BE2C (cell line): Measurements from ENCODE around the gene EXOC6B.

Experiments
- DNase-seq: peaks from one replicate; pipeline ENCODE4 v3.0.0-alpha.2; 2020
- H3K27me3 ChIP-seq: fragments of 250-450 bp; sonication (Bioruptor Pico); 2 replicates; pipeline ENCODE4 v1.5.1; 2020; ENCODE audit warnings: mild to moderate bottlenecking
- H3K36me3 ChIP-seq: fragments of 250-450 bp; sonication (Bioruptor Pico); 2 replicates; pipeline ENCODE4 v1.5.1; 2020; ENCODE audit warnings: mild to moderate bottlenecking
- H3K4me1 ChIP-seq: fragments of 250-450 bp; sonication (Bioruptor Pico); 2 replicates; pipeline ENCODE4 v1.5.1; 2020
- H3K4me3 ChIP-seq: 2 replicates; pipeline ENCODE4 v1.5.1; 2011; ENCODE audit warnings: low read depth, low read length
- H3K9me3 ChIP-seq: fragments of 250-450 bp; sonication (Bioruptor Pico); 2 replicates; pipeline ENCODE4 v1.5.1; 2020
- TF ChIP-seq, protein P1 (sequence below): IDR thresholded peaks from 2 replicates; pipeline ENCODE4 v1.5.1; 2012; ENCODE audit warnings: mild to moderate bottlenecking, low read depth, low read length

EXOC6B gene

DNA sequence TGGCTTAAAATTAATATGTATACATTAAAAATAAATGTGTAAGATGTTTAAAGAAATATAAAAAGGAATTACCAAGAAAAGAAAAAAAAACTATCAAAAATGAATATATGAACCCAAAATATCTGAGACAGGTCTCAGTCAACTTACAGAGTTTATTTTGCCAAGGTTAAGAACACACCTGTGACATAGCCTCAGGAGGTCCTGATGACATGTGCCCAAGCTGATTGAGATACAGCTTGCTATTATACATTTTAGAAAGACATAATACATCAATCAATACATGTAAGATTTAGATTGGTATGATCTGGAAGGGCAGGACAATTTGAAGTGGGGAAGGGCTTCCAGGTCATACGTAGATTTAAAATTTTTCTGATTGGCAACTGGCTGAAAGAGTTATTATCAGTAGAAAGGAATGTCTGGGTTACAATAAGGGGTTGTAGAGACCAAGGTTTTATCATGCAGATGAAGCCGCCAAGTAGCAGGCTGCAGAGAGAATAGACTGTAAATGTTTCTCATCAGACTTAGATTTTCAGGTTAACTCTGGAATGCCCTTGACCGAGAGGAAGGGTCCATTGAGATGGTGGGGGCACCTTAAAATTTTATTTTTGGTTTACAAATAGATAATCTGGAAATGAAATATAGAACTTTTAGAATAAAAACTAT is 74.7 kb downstream of the EXOC6B start:
- no peaks in the 10 kb centered on the region for H3K9me3 ChIP-seq
- no peak overlapping the region for H3K4me3 ChIP-seq
- TF ChIP-seq, protein P1, sequence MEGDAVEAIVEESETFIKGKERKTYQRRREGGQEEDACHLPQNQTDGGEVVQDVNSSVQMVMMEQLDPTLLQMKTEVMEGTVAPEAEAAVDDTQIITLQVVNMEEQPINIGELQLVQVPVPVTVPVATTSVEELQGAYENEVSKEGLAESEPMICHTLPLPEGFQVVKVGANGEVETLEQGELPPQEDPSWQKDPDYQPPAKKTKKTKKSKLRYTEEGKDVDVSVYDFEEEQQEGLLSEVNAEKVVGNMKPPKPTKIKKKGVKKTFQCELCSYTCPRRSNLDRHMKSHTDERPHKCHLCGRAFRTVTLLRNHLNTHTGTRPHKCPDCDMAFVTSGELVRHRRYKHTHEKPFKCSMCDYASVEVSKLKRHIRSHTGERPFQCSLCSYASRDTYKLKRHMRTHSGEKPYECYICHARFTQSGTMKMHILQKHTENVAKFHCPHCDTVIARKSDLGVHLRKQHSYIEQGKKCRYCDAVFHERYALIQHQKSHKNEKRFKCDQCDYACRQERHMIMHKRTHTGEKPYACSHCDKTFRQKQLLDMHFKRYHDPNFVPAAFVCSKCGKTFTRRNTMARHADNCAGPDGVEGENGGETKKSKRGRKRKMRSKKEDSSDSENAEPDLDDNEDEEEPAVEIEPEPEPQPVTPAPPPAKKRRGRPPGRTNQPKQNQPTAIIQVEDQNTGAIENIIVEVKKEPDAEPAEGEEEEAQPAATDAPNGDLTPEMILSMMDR = no peak
- no peaks in the 10 kb centered on the region for H3K4me1 ChIP-seq
- DNase-seq = no peak
- no peaks in the 10 kb centered on the region for H3K27me3 ChIP-seq
- no peaks in the 10 kb centered on the region for H3K36me3 ChIP-seq

- TF ChIP-seq, protein P1 = no peak
- H3K27me3 ChIP-seq = no peaks in the 10 kb centered on the region
- H3K4me3 ChIP-seq = no peak overlapping the region
- H3K4me1 ChIP-seq = no peaks in the 10 kb centered on the region
- no peaks in the 10 kb centered on the region for H3K36me3 ChIP-seq
- H3K9me3 ChIP-seq = no peaks in the 10 kb centered on the region
- DNase-seq = no peak
Measured at GRCh38 chr2:72750466-72750865, 75.4 kb downstream of the EXOC6B start.

DNA sequence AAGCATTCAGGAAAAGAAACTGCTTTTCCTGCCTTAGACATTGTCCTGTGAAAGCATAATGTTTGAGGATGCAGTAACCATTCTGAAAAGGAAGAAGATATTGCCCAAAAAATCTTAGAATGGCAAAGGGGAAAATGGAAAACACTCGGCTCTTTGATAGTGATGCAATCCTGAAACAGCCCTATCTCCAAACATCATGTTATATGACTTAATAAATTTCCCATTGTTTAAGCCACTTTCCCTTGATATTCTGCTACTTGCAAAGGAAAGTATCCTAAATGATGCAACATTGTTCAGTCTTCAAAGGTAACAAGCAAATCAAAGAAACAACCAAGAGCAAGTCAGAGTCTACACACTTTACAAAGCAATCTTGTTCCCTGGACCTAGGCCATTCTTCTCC is 78.5 kb downstream of the EXOC6B start:
- no peaks in the 10 kb centered on the region for H3K27me3 ChIP-seq
- no peak for DNase-seq

DNA sequence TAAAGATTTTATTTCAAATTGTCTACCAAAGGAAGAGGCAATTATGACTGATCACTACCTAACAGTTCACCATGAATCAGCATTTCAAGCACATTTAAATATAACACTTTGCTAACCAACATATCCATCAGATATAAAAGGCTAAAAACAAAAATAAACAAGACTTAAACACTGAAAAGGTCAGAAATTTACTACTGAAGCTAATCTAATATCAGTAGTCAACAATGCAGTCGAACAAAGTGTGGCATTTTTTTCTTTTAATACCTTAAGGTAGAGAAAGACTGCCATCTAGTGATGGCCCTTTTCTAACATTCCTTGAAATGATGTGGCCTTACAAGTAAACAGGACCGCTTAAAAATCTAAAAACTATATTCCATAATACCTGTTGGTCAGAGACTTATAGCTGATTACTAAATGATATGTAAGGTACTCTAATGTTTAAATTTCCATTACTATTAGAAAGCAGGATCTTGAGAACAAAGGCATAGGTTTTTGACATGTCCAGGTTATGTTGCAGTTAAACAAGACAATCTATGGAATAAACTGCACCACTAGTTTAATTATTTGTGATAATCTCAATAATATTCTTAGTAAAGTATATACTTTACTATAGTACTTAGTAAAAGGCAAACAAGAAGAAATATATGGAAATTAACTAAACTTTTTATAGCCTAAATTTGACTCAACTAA is 80.0 kb downstream of the EXOC6B start:
- TF ChIP-seq, protein P1 = peak; percentile 49
- H3K4me3 ChIP-seq = no peak overlapping the region
- DNase-seq = no peak
- no peaks in the 10 kb centered on the region for H3K9me3 ChIP-seq
- H3K27me3 ChIP-seq = no peaks in the 10 kb centered on the region
- H3K4me1 ChIP-seq = no peaks in the 10 kb centered on the region
- no peaks in the 10 kb centered on the region for H3K36me3 ChIP-seq

More for the DNA sequence above, 78.5 kb downstream of the EXOC6B start:
- Histone ChIP-seq H3K9me3 (no peaks in the 10 kb centered on the region), H3K4me3 (no peak overlapping the region), H3K4me1 (no peaks in the 10 kb centered on the region), H3K36me3 (no peaks in the 10 kb centered on the region)
- TF ChIP-seq, protein P1 = no peak

- H3K27me3 ChIP-seq = no peaks in the 10 kb centered on the region
- no peak for DNase-seq
- H3K9me3 ChIP-seq = no peaks in the 10 kb centered on the region
- no peaks in the 10 kb centered on the region for H3K36me3 ChIP-seq
- TF ChIP-seq, protein P1 = no peak
- no peaks in the 10 kb centered on the region for H3K4me1 ChIP-seq
- H3K4me3 ChIP-seq = no peak overlapping the region
Measured at GRCh38 chr2:72744049-72744448, 81.8 kb downstream of the EXOC6B start.

DNA sequence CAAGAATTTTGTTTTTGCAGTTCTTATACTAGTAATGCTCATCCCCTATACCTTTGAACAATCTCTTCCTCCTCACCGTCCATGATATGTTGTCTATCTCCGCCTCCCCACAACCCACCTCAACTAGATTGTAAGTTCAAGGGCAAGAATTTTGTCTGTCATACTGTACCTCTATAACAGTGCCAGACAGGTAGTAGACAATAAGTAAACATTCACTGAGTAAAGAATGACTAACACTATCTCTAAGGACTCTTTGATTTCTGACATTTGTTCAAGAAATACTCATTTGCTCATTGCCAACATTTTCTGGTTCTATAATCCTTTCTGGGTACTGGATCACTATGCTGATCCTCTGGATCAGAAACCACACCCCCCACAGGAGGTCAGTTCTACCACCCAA is 82.4 kb downstream of the EXOC6B start:
- Histone ChIP-seq H3K9me3 (no peaks in the 10 kb centered on the region), H3K27me3 (no peaks in the 10 kb centered on the region), H3K36me3 (no peaks in the 10 kb centered on the region), H3K4me3 (no peak overlapping the region), H3K4me1 (no peaks in the 10 kb centered on the region)
- no peak for DNase-seq
- TF ChIP-seq, protein P1 = no peak
